NCI-H1105 (cell line): ENCODE data around the gene SAMD11.
"Not testable (repeated sequence)": the region's sequence is repeated elsewhere in the genome, so short reads cannot be mapped to it uniquely, and the experiment has no call there.

Experiments used
- DNase-seq: peaks from one replicate; lab custom pipeline; 2025; lab: John Stamatoyannopoulos, UW

Gene SAMD11

DNA sequence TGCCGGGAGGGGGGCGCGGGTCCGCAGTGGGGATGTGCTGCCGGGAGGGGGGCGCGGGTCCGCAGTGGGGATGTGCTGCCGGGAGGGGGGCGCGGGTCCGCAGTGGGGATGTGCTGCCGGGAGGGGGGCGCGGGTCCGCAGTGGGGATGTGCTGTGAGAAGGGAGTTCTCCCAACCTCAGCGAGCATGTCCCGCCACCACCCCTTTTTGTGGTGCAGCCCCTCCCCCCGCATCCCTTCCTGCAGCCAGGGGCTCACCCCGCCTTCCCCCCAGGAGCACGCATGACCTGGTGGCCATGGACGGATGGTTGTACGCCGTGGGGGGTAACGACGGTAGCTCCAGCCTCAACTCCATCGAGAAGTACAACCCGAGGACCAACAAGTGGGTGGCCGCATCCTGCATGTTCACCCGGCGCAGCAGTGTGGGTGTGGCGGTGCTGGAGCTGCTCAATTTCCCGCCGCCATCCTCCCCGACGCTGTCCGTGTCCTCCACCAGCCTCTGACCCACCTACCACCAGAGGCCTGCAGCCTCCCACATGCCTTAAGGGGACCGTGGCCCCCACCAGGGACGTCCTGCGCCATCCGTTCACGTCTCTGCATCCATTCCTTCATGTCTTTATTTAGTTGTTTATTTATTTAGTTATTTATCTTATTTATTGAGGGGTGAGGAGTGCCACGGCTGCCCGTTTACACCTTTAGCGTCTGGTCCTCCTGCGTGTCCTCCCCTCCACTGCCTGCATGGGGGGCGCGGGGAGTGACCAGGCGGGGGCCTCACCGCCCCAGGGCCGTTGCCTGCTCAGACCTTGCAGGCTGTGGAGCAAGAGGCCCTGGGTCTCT lies 41.2 kb downstream of the SAMD11 start:
- no peak for DNase-seq

DNA sequence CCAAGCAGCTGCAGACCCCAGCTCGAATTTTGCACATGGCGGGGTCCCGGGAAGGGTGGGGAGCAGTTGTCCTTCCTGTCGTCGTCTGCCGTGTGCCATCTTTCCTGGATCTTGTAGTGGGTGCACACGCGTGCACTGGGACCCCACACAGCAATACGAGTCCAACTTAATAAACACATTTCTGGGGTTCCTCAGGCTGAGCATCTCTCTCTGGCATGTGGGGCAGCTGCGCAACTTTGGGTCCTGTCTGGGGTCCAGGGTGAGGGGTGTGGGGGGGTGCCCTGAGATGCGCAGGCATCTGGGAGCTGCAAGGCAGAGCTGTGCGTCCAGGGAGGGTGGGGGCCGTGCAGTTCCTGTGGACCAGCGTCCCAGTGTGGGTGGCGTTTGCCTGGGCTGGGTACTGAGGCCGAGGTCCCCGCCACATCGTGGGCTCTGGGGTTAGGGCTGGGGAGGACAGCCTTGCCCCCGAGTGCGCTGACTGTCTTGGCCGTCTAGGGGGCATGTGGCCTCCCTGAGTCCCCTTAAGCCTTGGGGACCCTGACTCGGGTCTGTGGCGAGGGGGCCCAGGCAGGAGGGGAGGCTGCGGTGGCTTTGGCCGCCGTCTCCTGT lies 41.9 kb downstream of the SAMD11 start:
- DNase-seq: no peak

DNA sequence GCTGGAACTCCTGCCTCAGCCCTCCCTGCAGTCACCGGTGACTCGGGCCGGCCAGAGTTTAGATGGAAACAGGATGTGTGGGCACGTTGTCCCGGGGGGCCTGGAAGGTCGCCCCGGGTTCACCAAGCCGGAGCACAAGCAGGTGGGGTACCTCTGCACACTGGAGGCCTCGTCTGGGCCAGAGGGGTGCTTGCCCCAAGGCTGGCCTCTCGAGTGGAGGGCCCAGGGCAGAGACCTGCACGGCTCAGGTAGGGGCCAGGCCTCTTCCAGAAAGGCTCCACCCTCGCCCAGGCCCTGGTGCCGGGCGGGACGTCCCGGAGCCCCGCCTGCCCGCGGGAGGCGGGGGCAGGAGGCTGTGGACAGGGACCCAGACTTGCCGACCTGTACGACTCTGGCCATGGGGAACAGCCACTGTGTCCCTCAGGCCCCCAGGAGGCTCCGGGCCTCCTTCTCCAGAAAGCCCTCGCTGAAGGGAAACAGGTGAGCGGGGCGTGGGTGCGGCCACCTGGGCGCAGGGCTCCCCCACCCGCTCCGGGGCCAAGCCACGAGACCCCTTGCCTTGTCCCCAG lies 42.5 kb downstream of the SAMD11 start, which contains the start of gene PLEKHN1:
Gene PLEKHN1 (plus strand): TSS at position 348 of the 569 bp plus-strand sequence. CDS start 50 bp downstream, at position 398.
- DNase-seq: no peak

DNA sequence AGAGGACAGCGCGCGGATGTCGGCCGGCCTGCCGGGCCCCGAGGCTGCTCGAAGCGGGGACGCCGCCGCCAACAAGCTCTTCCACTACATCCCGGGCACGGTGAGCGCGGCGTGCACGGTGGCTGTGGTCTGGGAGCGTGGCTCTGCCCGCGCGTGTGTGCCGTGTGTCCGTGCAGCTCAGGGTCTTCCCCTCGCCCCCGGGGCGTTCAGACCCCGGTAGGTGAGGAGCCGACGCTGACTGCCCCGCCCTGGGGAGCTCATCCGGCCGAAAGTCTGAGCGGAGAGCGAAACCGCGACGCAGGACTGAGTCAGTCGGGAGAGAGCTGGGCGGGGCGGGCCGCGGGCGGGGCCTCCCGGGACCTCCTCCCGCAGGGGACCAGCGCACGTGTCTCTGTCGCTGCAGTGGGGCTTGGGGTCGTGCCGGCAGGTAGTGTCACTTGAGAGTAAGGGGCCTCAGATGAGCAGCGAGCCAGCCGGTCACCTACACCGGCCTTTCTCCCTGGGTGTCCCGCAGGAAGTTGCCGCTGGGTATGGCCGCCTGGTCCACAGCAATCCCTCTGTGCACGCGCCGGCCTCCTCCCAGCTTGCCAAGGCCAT lies 43.1 kb downstream of the SAMD11 start:
- no peak for DNase-seq

DNA sequence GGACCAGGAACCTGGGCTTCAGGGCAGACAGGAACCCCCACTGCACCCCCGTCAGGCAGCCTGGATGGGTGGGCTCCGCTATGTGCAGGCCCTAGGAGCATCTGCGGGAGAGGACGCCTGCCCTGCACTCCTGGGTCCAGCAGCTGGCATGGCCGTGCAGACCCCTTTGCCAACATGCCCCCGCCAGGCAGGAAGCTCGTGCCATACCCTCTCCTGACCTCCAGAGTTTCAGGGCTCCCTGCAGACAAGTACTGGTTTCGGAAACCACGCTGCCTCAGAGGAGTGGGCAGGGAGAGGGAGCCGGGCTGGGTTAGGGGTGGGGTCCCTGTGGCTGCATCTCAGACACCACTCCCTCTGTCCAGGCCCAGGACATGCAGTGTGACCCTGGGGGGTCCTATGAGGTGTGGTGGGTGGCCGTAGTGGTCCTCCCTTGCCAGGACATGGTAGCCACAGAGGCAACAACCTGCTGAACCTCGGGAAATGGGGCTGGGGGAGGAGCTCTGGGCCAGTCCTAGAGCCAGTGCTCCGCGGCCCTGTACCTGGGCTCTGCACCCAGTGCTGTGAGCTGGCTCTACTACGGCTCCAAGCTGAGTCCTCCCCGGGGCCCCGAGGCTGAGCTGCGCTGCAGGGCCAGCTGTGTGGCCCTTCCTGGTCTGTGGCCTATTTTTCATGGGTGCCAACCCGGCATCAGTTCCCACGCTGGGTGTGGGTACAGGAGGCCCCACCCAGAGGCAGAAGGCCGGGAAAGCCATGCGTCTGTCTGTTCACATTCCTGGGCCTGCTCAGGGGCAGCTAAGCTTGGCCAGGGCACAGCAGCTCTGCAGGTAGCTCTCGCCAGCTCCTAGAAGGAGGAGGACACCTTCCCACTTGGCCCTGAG lies 44.0 kb downstream of the SAMD11 start:
- DNase-seq: no peak

DNA sequence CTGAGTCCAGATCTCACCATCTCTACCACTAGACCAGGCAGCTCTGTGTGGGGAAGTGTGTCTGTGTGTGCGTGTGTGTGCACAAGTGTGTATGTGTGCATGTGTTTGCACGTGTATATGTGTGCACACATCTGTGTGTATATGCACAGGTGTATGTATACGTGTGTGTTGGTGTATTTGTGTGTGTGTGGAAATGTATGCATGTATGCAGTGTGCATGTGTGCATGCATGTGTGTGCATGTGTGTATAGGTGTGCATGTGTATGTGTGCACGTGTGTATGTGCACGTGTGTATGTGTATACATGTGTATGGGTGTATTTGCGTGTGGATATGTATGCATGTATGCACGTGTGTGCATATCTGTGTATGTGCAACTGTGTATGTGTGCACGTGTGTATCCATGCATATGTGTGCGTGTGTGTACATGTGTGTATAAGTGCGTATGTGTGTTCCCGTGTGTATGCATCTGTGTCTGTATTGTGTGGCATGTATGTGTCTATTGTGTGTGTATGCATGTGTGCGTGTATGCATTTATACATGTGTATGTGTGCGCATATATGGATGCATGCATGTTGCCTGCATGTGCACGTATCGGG lies 45.6 kb downstream of the SAMD11 start:
- DNase-seq: no peak

DNA sequence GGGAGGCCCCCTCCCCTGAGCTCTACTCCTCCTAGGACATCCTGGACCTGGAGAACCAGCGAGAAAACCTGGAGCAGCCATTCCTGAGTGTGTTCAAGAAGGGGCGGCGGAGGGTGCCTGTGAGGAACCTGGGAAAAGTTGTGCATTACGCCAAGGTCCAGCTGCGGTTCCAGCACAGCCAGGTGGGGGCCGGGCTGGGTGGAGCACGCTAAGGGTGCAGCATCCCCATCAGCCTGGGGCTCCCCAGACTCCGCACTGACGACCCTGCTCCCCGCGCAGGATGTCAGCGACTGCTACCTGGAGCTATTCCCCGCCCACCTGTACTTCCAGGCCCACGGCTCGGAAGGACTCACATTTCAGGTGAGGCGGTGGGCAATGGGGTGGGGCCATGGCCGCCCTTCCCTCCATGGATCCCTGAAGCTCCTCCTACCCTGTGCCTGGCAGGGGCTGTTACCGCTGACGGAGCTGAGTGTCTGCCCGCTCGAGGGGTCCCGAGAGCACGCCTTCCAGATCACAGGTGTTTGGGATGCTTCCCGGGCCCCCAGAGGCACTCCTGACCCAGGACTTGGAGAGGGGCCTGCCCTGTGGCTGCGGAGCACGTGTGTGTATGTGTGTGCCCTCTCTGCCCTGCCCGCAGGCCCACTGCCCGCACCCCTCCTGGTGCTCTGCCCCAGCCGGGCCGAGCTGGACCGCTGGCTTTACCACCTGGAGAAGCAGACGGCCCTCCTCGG lies 46.7 kb downstream of the SAMD11 start:
- DNase-seq: no peak

DNA sequence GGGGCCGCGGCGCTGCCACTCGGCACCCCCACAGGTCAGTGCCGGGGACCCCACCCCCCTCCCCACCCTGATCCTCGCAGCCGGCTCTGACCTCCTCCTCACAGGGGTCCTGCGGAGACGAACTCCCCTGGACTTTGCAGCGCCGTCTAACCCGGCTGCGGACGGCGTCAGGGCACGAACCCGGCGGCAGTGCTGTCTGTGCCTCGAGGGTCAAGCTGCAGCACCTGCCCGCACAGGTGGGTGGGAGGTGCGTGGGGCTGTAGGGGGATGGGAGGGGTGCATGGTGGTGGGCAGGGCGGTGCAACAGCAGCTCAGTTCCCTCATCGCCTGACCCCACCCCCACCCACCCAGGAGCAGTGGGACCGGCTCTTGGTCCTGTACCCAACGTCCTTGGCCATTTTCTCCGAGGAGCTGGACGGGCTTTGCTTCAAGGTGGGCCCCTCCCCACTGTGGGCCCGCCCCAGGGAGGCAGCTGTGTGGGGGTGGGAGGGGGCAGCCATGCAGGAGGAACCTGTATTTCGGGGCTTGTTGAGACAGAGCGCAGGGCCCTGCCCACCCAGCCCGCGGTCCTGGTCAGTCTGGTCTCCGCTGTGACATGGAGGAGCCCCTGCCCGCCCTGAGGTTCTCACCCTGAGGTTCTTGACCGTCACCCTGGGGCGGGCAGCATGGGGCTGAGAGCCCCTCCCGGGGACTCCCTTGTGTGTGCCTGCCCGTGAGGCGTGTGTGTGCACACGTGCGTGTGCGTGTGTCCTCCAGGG lies 47.4 kb downstream of the SAMD11 start:
- no peak for DNase-seq

DNA sequence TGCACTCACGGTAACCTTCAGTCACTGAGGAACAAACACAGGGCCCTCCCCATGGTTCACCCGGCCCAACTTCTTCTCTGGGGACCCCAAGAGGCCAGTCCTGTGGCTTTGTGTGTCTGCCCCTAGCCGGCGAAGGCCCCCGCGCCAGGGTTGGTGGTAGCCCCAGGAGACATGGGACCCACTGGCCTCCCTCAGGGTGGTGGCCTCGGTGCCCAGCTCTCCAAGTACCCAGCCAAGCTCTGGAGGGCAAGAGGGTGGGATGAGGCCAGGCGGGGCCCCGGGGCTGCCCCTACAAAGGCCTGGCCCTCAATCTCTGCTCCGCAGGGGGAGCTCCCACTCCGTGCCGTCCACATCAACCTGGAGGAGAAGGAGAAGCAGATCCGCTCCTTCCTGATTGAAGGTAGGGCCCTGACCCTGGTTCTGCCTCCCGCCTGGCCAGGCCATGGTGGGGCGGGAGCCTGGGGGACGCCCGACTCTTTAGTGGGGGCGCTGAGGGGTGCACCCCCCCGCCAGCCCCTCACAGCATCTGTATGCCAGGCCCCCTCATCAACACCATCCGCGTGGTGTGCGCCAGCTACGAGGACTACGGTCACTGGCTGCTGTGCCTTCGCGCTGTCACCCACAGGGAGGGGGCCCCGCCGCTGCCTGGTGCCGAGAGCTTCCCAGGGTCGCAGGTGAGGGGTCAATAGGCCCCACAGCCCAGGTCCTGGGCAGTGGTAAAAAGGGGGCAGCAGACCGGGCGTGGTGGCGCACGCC lies 48.2 kb downstream of the SAMD11 start:
- no peak for DNase-seq

DNA sequence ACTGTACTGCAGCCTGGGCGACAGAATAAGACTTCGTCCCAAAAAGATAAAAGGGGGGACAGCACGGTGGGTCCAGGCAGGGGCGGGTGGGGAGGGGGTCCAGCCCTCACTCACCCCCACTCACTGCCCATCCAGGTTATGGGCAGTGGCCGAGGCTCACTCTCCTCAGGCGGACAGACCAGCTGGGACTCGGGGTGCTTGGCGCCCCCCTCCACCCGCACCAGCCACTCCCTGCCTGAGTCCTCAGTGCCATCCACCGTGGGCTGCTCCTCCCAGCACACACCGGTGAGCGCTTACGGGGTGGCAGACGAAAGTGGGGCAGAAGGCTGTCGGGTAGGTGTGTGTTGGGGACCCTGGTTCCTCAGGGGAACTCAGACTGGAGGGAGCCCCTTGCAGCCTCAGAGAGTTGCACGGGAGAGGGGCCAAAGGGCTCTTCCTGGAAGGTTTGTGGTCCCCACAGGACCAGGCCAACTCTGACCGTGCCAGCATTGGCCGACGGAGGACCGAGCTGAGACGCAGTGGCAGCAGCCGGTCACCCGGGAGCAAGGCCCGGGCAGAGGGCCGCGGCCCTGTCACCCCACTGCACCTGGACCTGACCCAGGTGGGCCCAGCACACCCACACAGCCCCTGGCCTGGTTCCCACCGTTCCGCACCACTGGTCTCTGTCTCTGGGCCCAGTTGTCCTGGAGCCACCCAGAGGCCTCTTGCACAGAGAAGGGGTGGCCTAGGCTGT lies 49.2 kb downstream of the SAMD11 start:
- no peak for DNase-seq

DNA sequence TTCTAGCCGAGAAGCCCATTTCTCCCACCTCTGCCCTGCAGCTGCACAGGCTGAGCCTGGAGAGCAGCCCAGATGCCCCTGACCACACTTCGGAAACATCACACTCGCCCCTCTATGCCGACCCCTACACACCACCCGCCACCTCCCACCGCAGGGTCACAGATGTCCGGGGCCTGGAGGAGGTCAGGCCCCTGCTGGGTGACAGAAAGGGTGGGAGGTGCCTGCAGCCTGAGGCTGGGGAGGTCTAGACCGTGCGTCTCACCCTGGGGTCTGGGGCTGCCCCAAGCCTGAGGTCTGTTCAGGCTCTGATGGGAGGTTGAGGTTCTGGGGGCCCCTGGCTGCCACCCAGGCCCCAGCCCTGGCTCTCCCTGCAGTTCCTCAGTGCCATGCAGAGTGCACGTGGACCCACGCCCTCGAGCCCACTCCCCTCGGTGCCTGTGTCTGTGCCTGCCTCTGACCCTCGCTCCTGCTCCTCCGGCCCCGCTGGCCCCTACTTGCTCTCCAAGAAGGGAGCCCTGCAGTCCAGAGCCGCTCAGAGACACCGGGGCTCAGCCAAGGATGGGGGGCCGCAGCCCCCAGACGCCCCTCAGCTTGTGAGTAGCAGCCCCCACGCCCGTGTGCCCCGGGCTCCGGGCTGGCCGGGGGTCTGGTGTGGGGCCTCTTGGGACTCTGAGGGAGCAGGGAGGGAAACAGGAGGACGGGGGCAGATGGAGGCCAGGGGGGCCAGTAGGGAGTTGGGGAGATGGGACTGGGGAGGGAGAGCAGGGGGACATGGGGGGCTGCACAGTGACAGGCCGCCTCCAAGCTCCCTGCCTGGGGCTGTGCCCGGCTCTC lies 50.0 kb downstream of the SAMD11 start:
- no peak for DNase-seq

DNA sequence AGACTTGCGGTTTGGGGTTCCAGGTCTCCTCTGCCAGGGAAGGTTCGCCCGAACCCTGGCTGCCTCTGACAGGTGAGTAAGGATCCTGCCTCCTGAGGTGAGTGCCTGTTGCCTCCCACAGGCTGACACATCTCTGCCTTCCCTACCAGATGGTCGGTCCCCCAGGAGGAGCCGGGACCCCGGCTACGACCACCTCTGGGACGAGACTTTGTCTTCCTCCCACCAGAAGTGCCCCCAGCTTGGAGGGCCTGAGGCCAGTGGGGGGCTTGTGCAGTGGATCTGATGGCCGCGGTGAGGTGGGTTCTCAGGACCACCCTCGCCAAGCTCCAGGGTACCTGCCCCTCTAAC lies 50.5 kb downstream of the SAMD11 start:
- no peak for DNase-seq

DNA sequence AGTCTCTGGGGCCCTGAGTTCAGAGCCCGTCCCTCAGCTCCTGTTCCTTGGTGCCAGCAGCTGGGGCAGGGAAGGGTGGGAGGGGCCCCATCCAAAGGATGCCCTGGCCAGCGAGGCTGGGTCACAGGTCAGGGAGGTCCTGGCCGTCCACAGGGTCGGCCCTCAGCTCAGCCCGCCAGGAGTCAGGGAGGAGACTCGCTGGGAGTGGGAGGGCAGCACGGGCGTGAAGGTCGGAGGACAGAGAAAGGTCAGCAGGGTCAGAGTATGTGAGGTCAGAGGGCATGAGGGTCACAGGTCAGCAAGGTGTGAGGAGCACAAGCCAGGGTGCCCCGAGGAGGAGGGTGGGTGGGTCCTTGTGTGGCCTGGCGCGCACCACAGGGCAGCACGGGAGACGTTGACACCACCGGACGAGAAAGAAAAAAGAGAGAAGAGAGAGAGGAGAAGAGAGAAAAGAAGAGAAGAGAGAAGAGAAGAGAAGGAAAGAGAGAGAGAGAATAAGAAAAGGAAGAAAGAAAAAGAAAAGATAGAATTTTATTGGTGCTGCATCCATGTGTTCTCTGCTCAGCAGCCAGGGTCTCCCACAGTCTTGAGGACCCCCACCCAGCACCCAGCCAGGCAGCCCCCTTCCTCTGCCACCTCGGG lies 51.1 kb downstream of the SAMD11 start:
- DNase-seq: no peak

DNA sequence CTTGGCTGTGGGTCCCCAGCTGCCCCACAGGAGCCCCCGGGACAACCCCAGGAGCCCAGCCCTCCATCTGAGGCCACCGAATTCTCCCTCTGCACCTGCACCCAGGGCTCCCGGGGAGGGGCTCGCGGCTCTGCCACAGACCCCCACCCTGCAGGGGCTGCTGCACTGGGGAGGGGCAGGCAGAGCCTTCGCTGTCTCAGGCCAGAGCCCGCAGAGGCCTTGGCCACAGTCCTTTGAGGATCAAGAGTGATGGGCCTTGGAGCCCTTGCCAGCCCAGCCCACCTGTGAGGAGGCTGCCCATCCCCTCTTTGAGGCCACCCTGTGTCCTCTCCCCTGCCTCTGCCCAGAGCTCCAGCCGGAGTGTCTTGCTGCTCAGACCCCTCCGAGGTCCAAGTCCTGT lies 51.6 kb downstream of the SAMD11 start:
- no peak for DNase-seq

DNA sequence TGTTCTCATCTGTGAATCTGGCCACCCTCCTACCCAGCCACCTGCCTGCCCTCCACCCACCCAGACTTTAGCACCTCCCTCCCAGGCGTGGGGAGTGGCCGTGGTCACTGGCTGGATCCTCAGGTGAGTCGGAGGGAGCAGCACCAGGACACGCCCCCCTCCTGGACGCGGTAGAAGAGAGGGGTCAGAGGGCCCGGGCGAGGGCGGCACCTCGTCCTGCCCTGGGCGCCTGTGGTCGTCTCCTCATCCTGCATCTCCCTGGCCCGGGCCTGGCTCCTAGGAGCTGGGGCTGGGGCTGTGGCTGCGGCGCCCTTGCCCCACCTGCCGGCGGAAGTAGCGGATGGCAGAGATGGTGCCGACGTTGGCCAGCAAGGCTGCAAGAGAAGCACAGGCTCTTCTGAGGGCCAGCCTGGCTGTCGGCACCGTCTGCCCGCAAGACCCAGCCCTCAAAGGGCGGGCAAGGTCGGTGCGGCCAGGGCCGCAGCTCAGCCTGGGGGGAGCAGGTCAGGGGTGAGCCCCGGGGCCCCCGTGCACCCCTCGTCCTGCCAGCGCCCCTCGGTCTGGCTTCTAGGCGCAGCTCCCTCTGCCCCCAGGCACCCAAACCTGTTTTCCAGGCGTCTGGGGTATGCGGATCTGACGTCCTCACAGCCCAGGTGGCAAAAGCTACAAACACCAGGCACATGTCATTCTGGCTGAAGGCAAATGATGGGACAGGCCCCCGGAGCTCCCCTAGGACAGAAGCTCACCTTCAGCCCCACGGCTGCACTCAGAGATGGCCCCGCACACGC lies 52.4 kb downstream of the SAMD11 start:
- DNase-seq: peak; percentile 53

DNA sequence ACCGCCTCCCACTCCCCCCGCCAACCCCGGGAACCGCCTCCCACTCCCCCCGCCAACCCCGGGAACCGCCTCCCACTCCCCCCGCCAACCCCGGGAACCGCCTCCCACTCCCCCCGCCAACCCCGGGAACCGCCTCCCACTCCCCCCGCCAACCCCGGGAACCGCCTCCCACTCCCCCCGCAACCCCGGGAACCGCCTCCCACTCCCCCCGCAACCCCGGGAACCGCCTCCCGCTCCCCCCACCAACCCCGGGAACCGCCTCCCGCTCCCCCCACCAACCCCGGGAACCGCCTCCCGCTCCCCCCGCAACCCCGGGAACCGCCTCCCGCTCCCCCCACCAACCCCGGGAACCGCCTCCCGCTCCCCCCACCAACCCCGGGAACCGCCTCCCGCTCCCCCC lies 53.1 kb downstream of the SAMD11 start:
- not testable (repeated sequence) for DNase-seq
